Gastroesophageal sphincter (tissue), 4 donors: ENCODE results near the gene TRABD2B. TPM values are rescaled to one million over a fixed set of nuclear protein-coding genes. Genes with fewer than 3 reads are reported as not detected.

Experiments
- ATAC-seq: fragments of 150-250 bp; one replicate; pipeline ENCODE4 v1.9.1; 2016; ENCODE audit warnings: mild to moderate bottlenecking, moderate library complexity
- H3K27ac ChIP-seq, 4 donors: fragments of 200-600 bp; sonication (generic) in 3 of 4; 1 replicate in 3 of 4; 2 replicates in 1 of 4; pipeline ENCODE4 v1.5.1; 2016 to 2019
- H3K27me3 ChIP-seq: fragments of 200-600 bp; sonication (generic); one replicate; pipeline ENCODE4 v1.5.1; 2019
- H3K36me3 ChIP-seq, 2 donors: fragments of 200-600 bp; sonication (generic); one replicate each; pipeline ENCODE4 v1.5.1; 2019; ENCODE audit warnings: control low read depth in 1 of 2
- H3K4me1 ChIP-seq, 3 donors: fragments of 200-600 bp; sonication (generic); 1 replicate in 2 of 3; 2 replicates in 1 of 3; pipeline ENCODE4 v1.5.1; 2016 to 2019; ENCODE audit warnings: control low read depth in 2 of 3
- H3K4me3 ChIP-seq, 2 donors: fragments of 200-600 bp; sonication (generic); one replicate each; pipeline ENCODE4 v1.5.1; 2019; ENCODE audit warnings: mild to moderate bottlenecking in 1 of 2, moderate library complexity in 1 of 2
- H3K9me3 ChIP-seq, 3 donors: fragments of 200-600 bp; sonication (generic); one replicate each; pipeline ENCODE4 v1.5.1; 2017 to 2019; ENCODE audit warnings: control low read depth in 2 of 3
- CTCF ChIP-seq, 4 experiments: fragments of 200-600 bp in 2 of 4; fragments of 450-650 bp in 2 of 4; sonication (generic) in 1 of 4; IDR thresholded peaks; one replicate each; pipeline ENCODE4 v1.5.1; 2017 to 2019; ENCODE audit warnings: antibody characterized with exemption in 4 of 4, mild to moderate bottlenecking in 2 of 4, moderate library complexity in 2 of 4
- EP300 ChIP-seq: sonication (generic); formaldehyde crosslinking; IDR thresholded peaks from one replicate; pipeline ENCODE4 v1.6.1; 2017; ENCODE audit warnings: antibody characterized with exemption, mild to moderate bottlenecking
- POLR2A ChIP-seq, 2 donors: fragments of 450-650 bp; IDR thresholded peaks; one replicate each; pipeline ENCODE4 v1.6.1; 2017; ENCODE audit warnings: antibody characterized with exemption in 2 of 2, mild to moderate bottlenecking in 2 of 2, moderate library complexity in 1 of 2
- POLR2AphosphoS5 ChIP-seq: sonication (generic); formaldehyde crosslinking; IDR thresholded peaks from one replicate; pipeline ENCODE4 v1.6.1; 2017; ENCODE audit warnings: antibody characterized with exemption
- WGBS, 2 donors: methylation state at CpG; one replicate each; pipeline ENCODE4 v1.1.5; 2018; ENCODE audit warnings: low coverage in 1 of 2; 5-methylcytosine and 5-hydroxymethylcytosine counted together
- total RNA-seq, 4 donors: library from RNA; depleted of rRNA; stranded (reverse); fragments of >200 nt; gene quantifications; one replicate each; pipeline ENCODE4 v1.1.0, GENCODE V29; 2016

The TRABD2B gene
- total RNA-seq, 4 donors from 2014 or later: 2.6 to 6.5 (median 3.4) TPM

- ATAC-seq: no peak
- H3K9me3 ChIP-seq: no peaks in the 10 kb centered on the region
- WGBS, 2 donors: 90 to 100% methylated on average over 3 to 7 of the region's 13 CpGs
- no peak overlapping the region for H3K4me3 ChIP-seq
- H3K27ac ChIP-seq: no peak overlapping the region
- H3K4me1 ChIP-seq: no peaks in the 10 kb centered on the region
- H3K27me3 ChIP-seq: no peaks in the 10 kb centered on the region
- TF ChIP-seq POLR2A (IDR thresholded peaks at IDR 0.05) (no peak), EP300 (no peak), CTCF (IDR thresholded peaks at IDR 0.05) (no peak), POLR2AphosphoS5 (no peak)
- H3K36me3 ChIP-seq: no peaks in the 10 kb centered on the region
Measured at GRCh38 chr1:47914218-47914938, 82.8 kb downstream of the TRABD2B start.

GRCh38 chr1:47913225-47913823, 83.9 kb downstream of the TRABD2B start:
- H3K9me3 ChIP-seq: no peaks in the 10 kb centered on the region
- H3K4me3 ChIP-seq: no peak overlapping the region
- TF ChIP-seq POLR2A (IDR thresholded peaks at IDR 0.05) (no peak), POLR2AphosphoS5 (no peak), EP300 (no peak), CTCF (IDR thresholded peaks at IDR 0.05) (no peak)
- no peaks in the 10 kb centered on the region for H3K27me3 ChIP-seq
- ATAC-seq: no peak
- H3K27ac ChIP-seq: no peak overlapping the region
- H3K36me3 ChIP-seq: no peaks in the 10 kb centered on the region
- WGBS, 2 donors: 86 to 100% methylated on average over 1 to 3 of the region's 10 CpGs
- H3K4me1 ChIP-seq: no peaks in the 10 kb centered on the region

- Histone ChIP-seq H3K36me3 (no peaks in the 10 kb centered on the region), H3K27ac (no peak overlapping the region), H3K4me1 (no peaks in the 10 kb centered on the region), H3K27me3 (no peaks in the 10 kb centered on the region), H3K9me3 (no peaks in the 10 kb centered on the region), H3K4me3 (no peak overlapping the region)
- 0% methylated on average over 1 of the region's 4 CpGs; no CpG with 5 or more reads in 1 of the 2 donors for WGBS, 2 donors
- no peak for TF ChIP-seq POLR2AphosphoS5
- TF ChIP-seq EP300: no peak
- no peak for TF ChIP-seq POLR2A (IDR thresholded peaks at IDR 0.05)
- no peak for TF ChIP-seq CTCF (IDR thresholded peaks at IDR 0.05)
- ATAC-seq: no peak
Measured at GRCh38 chr1:47912756-47913155, 84.4 kb downstream of the TRABD2B start.

GRCh38 chr1:47911892-47912291, 85.3 kb downstream of the TRABD2B start:
- Histone ChIP-seq H3K27ac (no peak overlapping the region), H3K4me3 (no peak overlapping the region), H3K4me1 (peaks cover 0 to 6% (median 0%) of the 10 kb centered on the region in 3 donors), H3K9me3 (no peaks in the 10 kb centered on the region), H3K27me3 (no peaks in the 10 kb centered on the region), H3K36me3 (no peaks in the 10 kb centered on the region)
- no peak for TF ChIP-seq POLR2A (IDR thresholded peaks at IDR 0.05)
- no peak for TF ChIP-seq POLR2AphosphoS5
- TF ChIP-seq EP300: no peak
- no peak for ATAC-seq
- 81 to 87% methylated on average over 3 to 4 of the region's 4 CpGs for WGBS, 2 donors

- no peaks in the 10 kb centered on the region for H3K36me3 ChIP-seq
- WGBS, 2 donors: 94 to 100% methylated on average over 1 to 5 of the region's 9 CpGs
- H3K27ac ChIP-seq: no peak overlapping the region
- no peaks in the 10 kb centered on the region for H3K9me3 ChIP-seq
- H3K27me3 ChIP-seq: no peaks in the 10 kb centered on the region
- peaks cover 0 to 11% (median 5%) of the 10 kb centered on the region in 3 donors for H3K4me1 ChIP-seq
- no peak for TF ChIP-seq EP300
- no peak for TF ChIP-seq POLR2A (IDR thresholded peaks at IDR 0.05)
- no peak for TF ChIP-seq POLR2AphosphoS5
- TF ChIP-seq CTCF (IDR thresholded peaks at IDR 0.05): no peak
- no peak overlapping the region for H3K4me3 ChIP-seq
- ATAC-seq: no peak
Measured at GRCh38 chr1:47911424-47911823, 85.8 kb downstream of the TRABD2B start.
